Progenitor cell of endocrine pancreas (in vitro differentiated cells): ENCODE measurements around the gene CTSC. TPM values are rescaled to one million over a fixed set of nuclear protein-coding genes. Genes with fewer than 3 reads are reported as not detected.

Experiments
- DNase-seq: peaks from one replicate; pipeline ENCODE4 v3.0.0; 2021; ENCODE audit warnings: low spot score; ENCODE audit not compliant: unreplicated experiment
- H3K27ac Mint-ChIP-seq: 2 replicates; pipeline ENCODE4 v1.8.0; 2021; ENCODE audit warnings: mild to moderate bottlenecking, moderate library complexity, mixed read lengths
- H3K27me3 Mint-ChIP-seq: 2 replicates; pipeline ENCODE4 v1.8.0; 2021; ENCODE audit warnings: mixed read lengths
- H3K36me3 Mint-ChIP-seq: 2 replicates; pipeline ENCODE4 v1.8.0; 2022; ENCODE audit warnings: mixed read lengths; ENCODE audit not compliant: insufficient read depth
- H3K4me1 Mint-ChIP-seq: 2 replicates; pipeline ENCODE4 v1.8.0; 2021; ENCODE audit warnings: low read depth, mixed read lengths
- H3K4me3 Mint-ChIP-seq: 2 replicates; pipeline ENCODE4 v1.8.0; 2021; ENCODE audit warnings: low read depth, mild to moderate bottlenecking, moderate library complexity, mixed read lengths
- H3K9me3 Mint-ChIP-seq: 2 replicates; pipeline ENCODE4 v1.8.0; 2021; ENCODE audit warnings: low read depth, mixed read lengths
- total RNA-seq: library from RNA; stranded (reverse); gene quantifications from 2 replicates; pipeline ENCODE4 v1.2.1, GENCODE V29; 2021
- TF ChIP-seq, protein P1 (sequence below): fragments of 200-600 bp; sonication (generic); IDR thresholded peaks from one replicate; pipeline ENCODE4 v1.5.0; 2021; ENCODE audit warnings: antibody characterized with exemption, mild to moderate bottlenecking; ENCODE audit not compliant: unreplicated experiment

The CTSC gene
- total RNA-seq, 1 donor from 2014 or later = 55.0 TPM

DNA sequence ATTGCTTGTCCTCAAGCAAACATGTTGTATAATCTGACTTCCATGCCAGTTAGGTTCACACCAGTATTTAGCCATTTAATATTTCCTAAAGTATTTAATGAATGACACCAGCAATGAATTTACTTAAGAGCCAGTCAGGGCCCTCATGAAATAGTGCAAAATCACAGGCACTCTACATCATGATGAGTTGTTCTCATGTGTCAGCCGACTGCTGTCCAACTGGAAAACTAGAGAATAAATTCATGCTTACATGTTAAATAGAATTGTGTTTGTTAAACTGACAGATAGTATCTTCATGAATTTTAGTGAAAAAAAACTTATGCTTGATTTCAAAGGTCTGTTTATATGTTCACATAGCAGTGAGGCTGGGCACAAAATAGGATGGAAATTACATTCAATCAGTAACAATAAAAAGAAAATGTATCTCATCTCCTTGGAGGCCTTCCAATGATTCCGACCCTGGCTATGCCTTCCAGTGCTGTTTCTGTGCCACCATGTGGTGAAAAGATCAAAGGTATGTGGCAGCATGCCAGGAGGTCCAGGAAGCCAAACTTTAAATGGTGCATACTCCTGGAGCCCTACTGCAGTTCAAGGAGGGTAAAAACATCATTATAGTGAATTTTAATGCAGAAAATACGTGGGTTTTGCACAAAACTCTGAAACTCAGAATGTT is 45.2 kb downstream of the CTSC start:
- H3K4me1 Mint-ChIP-seq = peaks cover 8% of the 10 kb centered on the region
- H3K27ac Mint-ChIP-seq = no peak overlapping the region
- H3K9me3 Mint-ChIP-seq = peaks cover 3% of the 10 kb centered on the region
- DNase-seq = no peak
- H3K27me3 Mint-ChIP-seq = peaks cover 89% of the 10 kb centered on the region
- H3K4me3 Mint-ChIP-seq = no peak overlapping the region
- peaks cover 32% of the 10 kb centered on the region for H3K36me3 Mint-ChIP-seq
- TF ChIP-seq, protein P1, sequence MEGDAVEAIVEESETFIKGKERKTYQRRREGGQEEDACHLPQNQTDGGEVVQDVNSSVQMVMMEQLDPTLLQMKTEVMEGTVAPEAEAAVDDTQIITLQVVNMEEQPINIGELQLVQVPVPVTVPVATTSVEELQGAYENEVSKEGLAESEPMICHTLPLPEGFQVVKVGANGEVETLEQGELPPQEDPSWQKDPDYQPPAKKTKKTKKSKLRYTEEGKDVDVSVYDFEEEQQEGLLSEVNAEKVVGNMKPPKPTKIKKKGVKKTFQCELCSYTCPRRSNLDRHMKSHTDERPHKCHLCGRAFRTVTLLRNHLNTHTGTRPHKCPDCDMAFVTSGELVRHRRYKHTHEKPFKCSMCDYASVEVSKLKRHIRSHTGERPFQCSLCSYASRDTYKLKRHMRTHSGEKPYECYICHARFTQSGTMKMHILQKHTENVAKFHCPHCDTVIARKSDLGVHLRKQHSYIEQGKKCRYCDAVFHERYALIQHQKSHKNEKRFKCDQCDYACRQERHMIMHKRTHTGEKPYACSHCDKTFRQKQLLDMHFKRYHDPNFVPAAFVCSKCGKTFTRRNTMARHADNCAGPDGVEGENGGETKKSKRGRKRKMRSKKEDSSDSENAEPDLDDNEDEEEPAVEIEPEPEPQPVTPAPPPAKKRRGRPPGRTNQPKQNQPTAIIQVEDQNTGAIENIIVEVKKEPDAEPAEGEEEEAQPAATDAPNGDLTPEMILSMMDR = no peak

DNA sequence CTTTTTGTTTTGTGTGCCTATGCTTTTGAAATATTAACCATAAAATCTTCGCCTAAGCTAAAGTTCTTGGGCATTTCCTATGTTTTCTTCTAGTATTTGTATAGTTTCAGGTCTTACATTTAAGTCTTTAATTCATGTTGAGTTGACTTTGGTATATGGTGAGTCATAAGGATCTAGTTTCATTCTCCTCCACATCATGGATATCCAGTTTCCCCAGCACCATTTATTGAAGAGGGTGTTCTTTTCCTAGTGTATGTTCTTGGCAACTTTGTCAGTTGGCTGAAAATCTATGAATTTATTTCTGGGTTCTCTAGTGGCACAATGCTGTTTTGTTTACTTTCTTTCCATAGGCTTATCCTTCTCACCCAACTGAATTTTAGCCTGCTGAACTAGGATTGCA is 49.0 kb downstream of the CTSC start:
- no peak for DNase-seq
- H3K36me3 Mint-ChIP-seq = peaks cover 16% of the 10 kb centered on the region
- no peak overlapping the region for H3K4me3 Mint-ChIP-seq
- TF ChIP-seq, protein P1 = no peak
- peaks cover 75% of the 10 kb centered on the region for H3K27me3 Mint-ChIP-seq
- no peaks in the 10 kb centered on the region for H3K4me1 Mint-ChIP-seq
- peaks cover 3% of the 10 kb centered on the region for H3K9me3 Mint-ChIP-seq
- H3K27ac Mint-ChIP-seq = no peak overlapping the region

DNA sequence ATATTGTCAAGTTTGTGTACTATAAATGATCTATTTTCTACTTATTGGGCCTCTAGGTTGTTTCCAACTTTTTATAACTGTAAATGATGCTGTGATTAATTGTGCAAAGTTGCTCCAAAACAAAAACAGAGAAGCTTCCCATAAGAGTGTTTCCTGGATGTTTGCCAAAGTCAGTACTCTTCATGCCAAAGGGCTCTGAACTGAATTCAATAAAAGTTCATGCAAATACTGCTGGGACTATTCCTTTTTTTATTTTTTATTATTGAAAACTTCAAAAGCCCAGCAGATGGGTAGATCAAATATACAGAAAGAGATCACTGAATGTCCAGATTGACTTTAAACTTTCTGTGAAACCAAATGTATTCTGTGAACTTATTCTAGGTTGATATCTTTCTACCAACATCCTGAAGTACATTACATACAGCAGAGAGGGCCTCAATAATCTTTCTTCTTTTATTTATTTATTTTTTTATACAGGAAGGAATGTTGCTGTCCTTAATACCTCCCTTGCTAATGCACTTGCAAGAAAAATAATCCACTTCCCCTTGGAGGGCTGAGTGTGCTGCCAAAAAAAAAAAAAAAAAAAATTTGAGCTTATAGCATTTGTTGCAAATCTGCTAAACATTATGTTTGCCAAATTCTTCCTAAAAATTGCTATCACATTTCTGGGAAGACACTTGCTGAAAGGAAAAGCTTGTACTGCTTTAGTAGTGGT is 53.0 kb downstream of the CTSC start:
- Mint-ChIP-seq H3K36me3 (peaks cover 9% of the 10 kb centered on the region), H3K9me3 (peaks cover 3% of the 10 kb centered on the region), H3K27ac (no peak overlapping the region), H3K4me1 (no peaks in the 10 kb centered on the region), H3K27me3 (peaks cover 58% of the 10 kb centered on the region), H3K4me3 (no peak overlapping the region)
- TF ChIP-seq, protein P1 = no peak
- DNase-seq = no peak

DNA sequence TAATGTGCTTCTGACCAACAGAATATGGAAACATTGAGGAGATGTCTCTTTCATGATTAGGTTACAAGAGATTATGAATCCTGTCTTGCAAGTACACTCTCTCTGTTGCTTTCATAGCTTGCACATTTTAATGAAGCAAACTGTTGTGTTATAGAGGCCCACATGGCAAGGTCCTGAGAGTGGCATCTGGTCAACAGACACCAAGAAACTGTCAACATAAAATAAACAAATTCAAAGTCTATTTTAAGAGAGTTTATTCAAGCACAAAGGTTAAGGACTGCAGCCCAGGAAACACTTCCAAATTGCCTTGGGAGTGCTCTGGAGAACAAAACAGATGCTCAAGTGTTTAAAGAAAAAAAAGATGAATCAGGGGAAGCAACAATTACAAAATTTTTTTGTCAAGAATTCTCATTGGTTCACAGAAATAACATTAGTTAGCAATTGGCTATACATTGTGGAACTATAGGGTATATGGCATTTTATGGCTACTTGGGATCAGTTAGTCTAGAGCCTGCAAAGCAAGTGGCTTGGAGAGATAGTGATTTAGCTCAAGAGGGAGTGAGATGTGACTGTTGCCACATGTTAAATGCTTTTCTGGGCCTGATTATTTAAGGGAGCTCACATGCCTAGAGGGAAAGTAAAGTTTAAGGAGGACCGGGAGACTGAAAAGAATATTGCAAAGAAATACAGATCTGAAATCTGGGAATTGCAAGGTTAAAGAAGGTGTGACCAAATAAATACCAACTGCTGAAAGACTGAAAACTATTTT is 54.6 kb downstream of the CTSC start:
- TF ChIP-seq, protein P1 = no peak
- Mint-ChIP-seq H3K4me3 (no peak overlapping the region), H3K36me3 (peaks cover 1% of the 10 kb centered on the region), H3K27ac (no peak overlapping the region), H3K27me3 (peaks cover 43% of the 10 kb centered on the region), H3K9me3 (no peaks in the 10 kb centered on the region), H3K4me1 (no peaks in the 10 kb centered on the region)
- DNase-seq = no peak

DNA sequence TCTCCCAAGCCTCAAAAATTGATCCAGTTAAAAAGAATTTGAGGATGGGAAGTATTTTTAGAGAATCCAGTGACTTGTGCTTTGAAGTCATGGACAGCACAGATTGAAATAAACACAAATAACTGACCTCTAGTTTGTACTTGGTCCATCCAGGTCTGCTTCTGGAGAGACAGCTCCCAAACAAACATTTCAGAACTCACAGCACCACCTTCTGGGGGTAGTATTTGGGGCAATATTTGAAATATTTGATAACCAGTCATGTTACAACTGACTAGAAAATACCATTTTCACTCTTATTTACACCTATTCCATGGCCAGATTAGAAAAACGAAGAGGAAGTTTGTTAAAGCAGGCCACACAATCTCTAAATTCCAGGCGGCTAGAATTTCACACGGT is 56.2 kb downstream of the CTSC start:
- DNase-seq = no peak
- TF ChIP-seq, protein P1 = no peak
- Mint-ChIP-seq H3K27ac (no peak overlapping the region), H3K27me3 (peaks cover 30% of the 10 kb centered on the region), H3K4me1 (peaks cover 2% of the 10 kb centered on the region), H3K4me3 (no peak overlapping the region), H3K9me3 (no peaks in the 10 kb centered on the region), H3K36me3 (no peaks in the 10 kb centered on the region)
